Gastrocnemius medialis (tissue), 4 donors: ENCODE measurements around the gene ZNF587B.

Experiments used
- CTCF ChIP-seq, 5 experiments: fragments of 450-650 bp in 3 of 5; fragments of 200-600 bp in 2 of 5; sonication (generic) in 2 of 5; IDR thresholded peaks in 4 of 5; conservative IDR thresholded peaks in 1 of 5; 1 replicate in 4 of 5; 2 replicates in 1 of 5; pipeline ENCODE4 v1.5.1; 2016 to 2019; ENCODE audit warnings: antibody characterized with exemption in 5 of 5, mild to moderate bottlenecking in 3 of 5, moderate library complexity in 3 of 5
- POLR2A ChIP-seq, 2 donors: fragments of 450-650 bp; IDR thresholded peaks; one replicate each; pipeline ENCODE4 v1.6.1; 2017; ENCODE audit warnings: antibody characterized with exemption in 2 of 2, mild to moderate bottlenecking in 2 of 2, moderate library complexity in 2 of 2

- TF ChIP-seq POLR2A (IDR thresholded peaks at IDR 0.05) (no peak), CTCF (IDR thresholded peaks at IDR 0.05 in 4 of 5, conservative IDR thresholded peaks at IDR 0.05 in 1 of 5) (no peak)
Observed at GRCh38 chr19:57812226-57812625, 17.9 kb upstream of the ZNF587B start.
